Measurements from ENCODE around the gene LFNG. TPM values are rescaled to one million over a fixed set of nuclear protein-coding genes. Genes with fewer than 3 reads are reported as not detected.
A peak's percentile ranks its signal among the peaks of the same experiment; 100 is the strongest.

LFNG gene
- total and polyA plus RNA-seq, 9 of the 15 experiments (the other 6 are each of a cell fraction or from before 2014, with no cell fraction given), result 0.03 to 0.89 (median 0.25) TPM; not detected in 1

DNA sequence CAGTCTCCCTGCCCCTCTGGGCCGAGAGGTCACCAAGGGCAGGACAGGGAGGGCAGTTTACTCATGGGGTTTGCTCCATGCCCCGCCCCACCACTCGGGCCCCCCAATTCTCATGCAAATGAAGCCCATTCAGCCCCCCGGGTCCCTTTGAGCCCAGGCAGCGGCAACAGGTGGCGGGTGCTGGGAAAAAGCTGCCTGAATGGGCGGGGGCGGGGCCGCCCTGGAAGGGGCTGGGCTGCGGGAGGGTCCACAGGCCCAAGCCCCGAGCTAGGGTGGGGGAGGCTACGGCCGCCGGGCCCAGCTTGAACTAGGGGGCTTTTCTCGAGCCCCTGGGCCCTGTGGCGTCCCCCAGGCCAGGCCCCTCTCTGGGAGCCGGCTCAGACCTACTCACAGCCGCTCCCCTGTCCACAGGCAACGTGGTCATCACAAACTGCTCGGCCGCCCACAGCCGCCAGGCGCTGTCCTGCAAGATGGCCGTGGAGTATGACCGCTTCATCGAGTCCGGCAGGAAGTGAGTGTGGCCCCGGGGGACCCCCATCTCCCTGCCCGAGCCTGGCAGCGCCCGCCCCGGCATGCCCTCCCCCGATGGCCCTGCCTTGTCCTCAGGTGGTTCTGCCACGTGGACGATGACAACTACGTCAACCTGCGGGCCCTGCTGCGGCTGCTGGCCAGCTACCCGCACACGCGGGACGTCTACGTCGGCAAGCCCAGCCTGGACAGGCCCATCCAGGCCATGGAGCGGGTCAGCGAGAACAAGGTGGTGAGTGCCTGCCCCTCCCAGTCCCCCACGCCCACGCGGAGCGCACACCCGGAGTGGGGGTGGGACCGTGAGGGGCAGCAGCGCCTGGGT, 5.5 kb downstream of the LFNG start (continued):
- TF ChIP-seq ZNF830 (CRISPR knock-in tag; IDR thresholded peaks at IDR 0.05) (no peak), SAFB (IDR thresholded peaks at IDR 0.05; ENCODE audit: borderline replicate concordance, low read depth, low read length) (0 out of 2 replicates have a peak, but pooled peaks have one; percentile 33)
- TF ChIP-seq, protein P1, sequence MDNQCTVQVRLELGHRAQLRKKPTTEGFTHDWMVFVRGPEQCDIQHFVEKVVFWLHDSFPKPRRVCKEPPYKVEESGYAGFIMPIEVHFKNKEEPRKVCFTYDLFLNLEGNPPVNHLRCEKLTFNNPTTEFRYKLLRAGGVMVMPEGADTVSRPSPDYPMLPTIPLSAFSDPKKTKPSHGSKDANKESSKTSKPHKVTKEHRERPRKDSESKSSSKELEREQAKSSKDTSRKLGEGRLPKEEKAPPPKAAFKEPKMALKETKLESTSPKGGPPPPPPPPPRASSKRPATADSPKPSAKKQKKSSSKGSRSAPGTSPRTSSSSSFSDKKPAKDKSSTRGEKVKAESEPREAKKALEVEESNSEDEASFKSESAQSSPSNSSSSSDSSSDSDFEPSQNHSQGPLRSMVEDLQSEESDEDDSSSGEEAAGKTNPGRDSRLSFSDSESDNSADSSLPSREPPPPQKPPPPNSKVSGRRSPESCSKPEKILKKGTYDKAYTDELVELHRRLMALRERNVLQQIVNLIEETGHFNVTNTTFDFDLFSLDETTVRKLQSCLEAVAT (IDR thresholded peaks at IDR 0.05), result 0 out of 4 replicates have a peak, but pooled peaks of 1 of the 2 experiments have one; percentile 54

DNA sequence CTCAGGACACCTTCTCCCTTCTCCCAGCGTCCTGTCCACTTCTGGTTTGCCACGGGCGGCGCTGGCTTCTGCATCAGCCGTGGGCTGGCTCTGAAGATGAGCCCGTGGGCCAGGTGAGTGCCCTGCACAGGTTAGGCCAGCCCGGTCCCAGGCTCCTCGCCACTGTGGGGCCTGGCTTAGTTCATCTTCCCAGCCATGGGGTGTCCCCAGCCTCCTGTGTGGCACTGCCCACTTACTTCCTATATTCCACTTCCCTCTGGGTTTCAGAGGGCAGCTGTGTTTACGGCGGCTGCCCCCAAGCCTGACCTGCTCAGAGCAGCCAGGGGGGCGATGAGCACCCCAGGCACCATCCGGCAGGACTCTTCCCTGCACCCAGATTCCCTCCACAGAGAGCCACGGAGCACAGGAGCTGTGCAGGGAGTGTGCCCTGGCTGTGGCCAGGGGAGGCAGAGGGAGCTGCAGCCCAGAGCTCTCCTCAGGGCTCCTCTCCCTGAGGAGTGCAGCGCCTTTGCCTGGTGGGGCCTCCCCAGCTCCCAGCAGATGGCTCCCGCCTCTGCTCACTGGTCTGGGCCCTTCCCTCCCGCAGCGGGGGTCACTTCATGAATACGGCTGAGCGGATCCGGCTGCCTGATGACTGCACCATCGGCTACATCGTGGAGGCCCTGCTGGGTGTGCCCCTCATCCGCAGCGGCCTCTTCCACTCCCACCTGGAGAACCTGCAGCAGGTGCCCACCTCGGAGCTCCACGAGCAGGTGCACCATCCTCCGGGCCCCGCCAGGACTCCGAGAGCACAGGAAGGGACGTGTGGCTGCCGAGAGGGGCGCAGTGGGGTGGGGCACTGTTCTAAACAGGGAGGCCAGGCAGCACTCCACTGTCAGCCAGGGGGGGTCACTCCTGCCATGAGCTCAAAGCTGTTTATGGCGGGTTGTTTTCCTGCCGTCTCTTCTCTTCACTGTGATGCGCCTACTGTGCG, 6.4 kb downstream of the LFNG start:
- POLR2A ChIA-PET, result interaction anchor here (0.5 to 1.0 kb wide), 6 partner anchors 9 to 1065 kb away, joined by 3 read pairs; no protein-coding TSS in a partner anchor
- Histone ChIP-seq H3K4me1 (replicated peaks in 1 of 2; ENCODE audit: control insufficient read depth in 2 of 2, insufficient read depth in 2 of 2, low read length in 2 of 2) (peaks cover 25 to 93% of the 10 kb centered on the region in 2 experiments), H3K9ac (ENCODE audit: insufficient read depth in 1 of 2, low read depth in 2 of 2, low read length in 2 of 2) (0 out of 4 replicates have a peak overlapping the region, but pooled peaks of 1 of the 2 experiments have one; percentile 37), H3K4me2 (ENCODE audit: insufficient read depth, low read length) (no peak overlapping the region), H3K4me3 (no peak overlapping the region), H3K9me1 (ENCODE audit: control insufficient read depth, insufficient read depth, low read length) (no peaks in the 10 kb centered on the region), H4K20me1 (replicated peaks; ENCODE audit: control insufficient read depth, insufficient read depth, low read length) (no peaks in the 10 kb centered on the region; the same call in none of the 2 replicates), H3K79me2 (ENCODE audit: control insufficient read depth, insufficient read depth, low read length) (no peaks in the 10 kb centered on the region), H3K27ac (ENCODE audit: extremely low read depth, low read depth, low read length) (no peak overlapping the region), H3K9me3 (replicated peaks; ENCODE audit: control insufficient read depth, insufficient read depth, low read depth, low read length) (no peaks in the 10 kb centered on the region), H3K36me3 (ENCODE audit: control insufficient read depth, insufficient read depth, low read length) (no peaks in the 10 kb centered on the region), H2AFZ (ENCODE audit: low read depth, low read length) (no peak overlapping the region; the same call in 1 of the 2 replicates), H3K27me3 (ENCODE audit: control insufficient read depth in 2 of 2, insufficient read depth in 2 of 2, low read length in 2 of 2) (peaks cover 0 to 14% of the 10 kb centered on the region in 2 experiments; a peak in 2 of 5 replicates)
- ATAC-seq (peak; percentile 61), FAIRE-seq (no peak), DNase-seq (ENCODE audit: extremely low read depth in 1 of 4, low spot score in 3 of 4) (peak in 1 of 4 experiments; percentile 56)
- BruUV-seq (replicated peaks), result no TSS peak
- in situ Hi-C loops (cut with MboI), result no loop called here
- CTCF ChIA-PET (ENCODE audit: low intra/inter-chr PET ratio), result no interaction called here
- WGBS (ENCODE audit: insufficient coverage, low coverage, missing lambda C conversion rate), result 38% methylated on average over 34 of the region's 36 CpGs
- intact Hi-C loops (cut with micrococcal nuclease), result no loop called here
- TF ChIP-seq CEBPG (CRISPR knock-in tag; IDR thresholded peaks at IDR 0.05) (no peak), CEBPG (tag; conservative IDR thresholded peaks at IDR 0.05 in 1 of 2, IDR thresholded peaks at IDR 0.05 in 1 of 2) (no peak), ZKSCAN1 (IDR thresholded peaks at IDR 0.05; ENCODE audit: low read depth, low read length) (peak; percentile 79), TBP (optimal IDR thresholded peaks at IDR 0.05; ENCODE audit: low read depth, low read length) (peak; percentile 22), RAD21 (CRISPR knock-in tag; conservative IDR thresholded peaks at IDR 0.05 in 1 of 2, IDR thresholded peaks at IDR 0.05 in 1 of 2) (0 out of 4 replicates have a peak, but pooled peaks of 1 of the 2 experiments have one; percentile 10)
- TF ChIP-seq, protein P2, sequence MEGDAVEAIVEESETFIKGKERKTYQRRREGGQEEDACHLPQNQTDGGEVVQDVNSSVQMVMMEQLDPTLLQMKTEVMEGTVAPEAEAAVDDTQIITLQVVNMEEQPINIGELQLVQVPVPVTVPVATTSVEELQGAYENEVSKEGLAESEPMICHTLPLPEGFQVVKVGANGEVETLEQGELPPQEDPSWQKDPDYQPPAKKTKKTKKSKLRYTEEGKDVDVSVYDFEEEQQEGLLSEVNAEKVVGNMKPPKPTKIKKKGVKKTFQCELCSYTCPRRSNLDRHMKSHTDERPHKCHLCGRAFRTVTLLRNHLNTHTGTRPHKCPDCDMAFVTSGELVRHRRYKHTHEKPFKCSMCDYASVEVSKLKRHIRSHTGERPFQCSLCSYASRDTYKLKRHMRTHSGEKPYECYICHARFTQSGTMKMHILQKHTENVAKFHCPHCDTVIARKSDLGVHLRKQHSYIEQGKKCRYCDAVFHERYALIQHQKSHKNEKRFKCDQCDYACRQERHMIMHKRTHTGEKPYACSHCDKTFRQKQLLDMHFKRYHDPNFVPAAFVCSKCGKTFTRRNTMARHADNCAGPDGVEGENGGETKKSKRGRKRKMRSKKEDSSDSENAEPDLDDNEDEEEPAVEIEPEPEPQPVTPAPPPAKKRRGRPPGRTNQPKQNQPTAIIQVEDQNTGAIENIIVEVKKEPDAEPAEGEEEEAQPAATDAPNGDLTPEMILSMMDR (IDR thresholded peaks at IDR 0.05 in 2 of 3, conservative IDR thresholded peaks at IDR 0.05 in 1 of 3; ENCODE audit: insufficient read depth in 2 of 3, low read depth in 1 of 3, low read length in 3 of 3), result peak in 2 of 3 experiments; percentile 16 to 66; a peak in 2 of 6 replicates
- TF ChIP-seq, protein P3, sequence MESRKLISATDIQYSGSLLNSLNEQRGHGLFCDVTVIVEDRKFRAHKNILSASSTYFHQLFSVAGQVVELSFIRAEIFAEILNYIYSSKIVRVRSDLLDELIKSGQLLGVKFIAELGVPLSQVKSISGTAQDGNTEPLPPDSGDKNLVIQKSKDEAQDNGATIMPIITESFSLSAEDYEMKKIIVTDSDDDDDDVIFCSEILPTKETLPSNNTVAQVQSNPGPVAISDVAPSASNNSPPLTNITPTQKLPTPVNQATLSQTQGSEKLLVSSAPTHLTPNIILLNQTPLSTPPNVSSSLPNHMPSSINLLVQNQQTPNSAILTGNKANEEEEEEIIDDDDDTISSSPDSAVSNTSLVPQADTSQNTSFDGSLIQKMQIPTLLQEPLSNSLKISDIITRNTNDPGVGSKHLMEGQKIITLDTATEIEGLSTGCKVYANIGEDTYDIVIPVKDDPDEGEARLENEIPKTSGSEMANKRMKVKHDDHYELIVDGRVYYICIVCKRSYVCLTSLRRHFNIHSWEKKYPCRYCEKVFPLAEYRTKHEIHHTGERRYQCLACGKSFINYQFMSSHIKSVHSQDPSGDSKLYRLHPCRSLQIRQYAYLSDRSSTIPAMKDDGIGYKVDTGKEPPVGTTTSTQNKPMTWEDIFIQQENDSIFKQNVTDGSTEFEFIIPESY (CRISPR knock-in tag; IDR thresholded peaks at IDR 0.05), result peak; percentile 86; the same call in 1 of the 2 replicates
